Measurements from ENCODE around the gene C12orf50.

Gene C12orf50

GRCh38 chr12:87952850-87953249 lies 76.4 kb downstream of the C12orf50 start:
- Histone ChIP-seq H3K4me3 (ENCODE audit: low read depth, low read length) (no peak overlapping the region), H3K27ac (ENCODE audit: extremely low read depth, low read depth, low read length) (no peak overlapping the region), H3K9me3 (ENCODE audit: control insufficient read depth, insufficient read depth, low read depth, low read length) (no peaks in the 10 kb centered on the region), H3K4me1 (ENCODE audit: control insufficient read depth, insufficient read depth, low read length) (no peaks in the 10 kb centered on the region), H3K36me3 (ENCODE audit: control insufficient read depth in 2 of 2, insufficient read depth in 1 of 2, low read length in 2 of 2) (no peaks in the 10 kb centered on the region)
- no peak for TF ChIP-seq ZNF768 (tag by site-specific recombination; IDR thresholded peaks at IDR 0.05)
- TF ChIP-seq ZNF558 (tag by site-specific recombination; IDR thresholded peaks at IDR 0.05): no peak
- TF ChIP-seq ZNF223 (tag by site-specific recombination; IDR thresholded peaks at IDR 0.05): no peak
- no peak for TF ChIP-seq KLF7 (tag by site-specific recombination; IDR thresholded peaks at IDR 0.05; ENCODE audit: borderline replicate concordance)
- no peak for TF ChIP-seq ZNF211 (tag by site-specific recombination; IDR thresholded peaks at IDR 0.05; ENCODE audit: low read depth)
- TF ChIP-seq ZNF174 (tag by site-specific recombination; IDR thresholded peaks at IDR 0.05): no peak
- no peak for TF ChIP-seq ZNF530 (tag by site-specific recombination; IDR thresholded peaks at IDR 0.05; ENCODE audit: low read depth)
- TF ChIP-seq ZNF416 (tag by site-specific recombination; IDR thresholded peaks at IDR 0.05): no peak
- no peak for TF ChIP-seq ZBTB48 (tag by site-specific recombination; IDR thresholded peaks at IDR 0.05)
- no peak for TF ChIP-seq ZNF266 (tag by site-specific recombination; IDR thresholded peaks at IDR 0.05; ENCODE audit: low read depth)
- no peak for TF ChIP-seq ZNF221 (tag by site-specific recombination; IDR thresholded peaks at IDR 0.05; ENCODE audit: borderline replicate concordance)
- no peak for TF ChIP-seq ZNF513 (tag by site-specific recombination; IDR thresholded peaks at IDR 0.05)
- no peak for TF ChIP-seq ZNF658 (tag by site-specific recombination; IDR thresholded peaks at IDR 0.05)
- no peak for TF ChIP-seq ZNF394 (tag by site-specific recombination; IDR thresholded peaks at IDR 0.05; ENCODE audit: borderline replicate concordance)
- no peak for TF ChIP-seq ZNF645 (tag by site-specific recombination; IDR thresholded peaks at IDR 0.05)
- TF ChIP-seq ZNF621 (tag by site-specific recombination; IDR thresholded peaks at IDR 0.05): no peak
- TF ChIP-seq ZBTB6 (tag by site-specific recombination; IDR thresholded peaks at IDR 0.05): no peak
- no peak for TF ChIP-seq ZNF501 (tag by site-specific recombination; IDR thresholded peaks at IDR 0.05)
- no peak for TF ChIP-seq KLF17 (tag by site-specific recombination; IDR thresholded peaks at IDR 0.05)
- CTCF ChIA-PET: interaction anchor here (0.6 to 1.7 kb wide), 8 partner anchors 9 to 1490 kb away, joined by 3 to 5 read pairs (median 3); no protein-coding TSS in a partner anchor
- POLR2A ChIA-PET: no interaction called here

- CTCF ChIA-PET: interaction anchor here (0.6 to 1.7 kb wide), 9 partner anchors 10 to 1974 kb away, joined by 3 to 5 read pairs (median 3); no protein-coding TSS in a partner anchor
- H3K4me1 ChIP-seq (ENCODE audit: control insufficient read depth, insufficient read depth, low read length): no peaks in the 10 kb centered on the region
- no peaks in the 10 kb centered on the region for H3K36me3 ChIP-seq (ENCODE audit: control insufficient read depth in 2 of 2, insufficient read depth in 1 of 2, low read length in 2 of 2)
- POLR2A ChIA-PET: no interaction called here
- TF ChIP-seq ATF2 (tag by site-specific recombination; IDR thresholded peaks at IDR 0.05; ENCODE audit: low read depth) (peak; percentile 65), RBAK (tag by site-specific recombination; IDR thresholded peaks at IDR 0.05) (no peak), ZNF837 (tag by site-specific recombination; IDR thresholded peaks at IDR 0.05) (no peak), SETDB1 (IDR thresholded peaks at IDR 0.05; ENCODE audit: insufficient read length, low read length) (no peak)
- no peaks in the 10 kb centered on the region for H3K9me3 ChIP-seq (ENCODE audit: control insufficient read depth, insufficient read depth, low read depth, low read length)
- no peak overlapping the region for H3K4me3 ChIP-seq (ENCODE audit: low read depth, low read length)
- no peak overlapping the region for H3K27ac ChIP-seq (ENCODE audit: extremely low read depth, low read depth, low read length)
Observed at GRCh38 chr12:87952223-87952622, 77.0 kb downstream of the C12orf50 start.
